ENCODE data around the gene CHRNA10. TPM values are rescaled to one million over a fixed set of nuclear protein-coding genes. Genes with fewer than 3 reads are reported as not detected.

The CHRNA10 gene
- total RNA-seq, 2 experiments from 2014 or later, result 2.6 to 3.3 TPM

DNA sequence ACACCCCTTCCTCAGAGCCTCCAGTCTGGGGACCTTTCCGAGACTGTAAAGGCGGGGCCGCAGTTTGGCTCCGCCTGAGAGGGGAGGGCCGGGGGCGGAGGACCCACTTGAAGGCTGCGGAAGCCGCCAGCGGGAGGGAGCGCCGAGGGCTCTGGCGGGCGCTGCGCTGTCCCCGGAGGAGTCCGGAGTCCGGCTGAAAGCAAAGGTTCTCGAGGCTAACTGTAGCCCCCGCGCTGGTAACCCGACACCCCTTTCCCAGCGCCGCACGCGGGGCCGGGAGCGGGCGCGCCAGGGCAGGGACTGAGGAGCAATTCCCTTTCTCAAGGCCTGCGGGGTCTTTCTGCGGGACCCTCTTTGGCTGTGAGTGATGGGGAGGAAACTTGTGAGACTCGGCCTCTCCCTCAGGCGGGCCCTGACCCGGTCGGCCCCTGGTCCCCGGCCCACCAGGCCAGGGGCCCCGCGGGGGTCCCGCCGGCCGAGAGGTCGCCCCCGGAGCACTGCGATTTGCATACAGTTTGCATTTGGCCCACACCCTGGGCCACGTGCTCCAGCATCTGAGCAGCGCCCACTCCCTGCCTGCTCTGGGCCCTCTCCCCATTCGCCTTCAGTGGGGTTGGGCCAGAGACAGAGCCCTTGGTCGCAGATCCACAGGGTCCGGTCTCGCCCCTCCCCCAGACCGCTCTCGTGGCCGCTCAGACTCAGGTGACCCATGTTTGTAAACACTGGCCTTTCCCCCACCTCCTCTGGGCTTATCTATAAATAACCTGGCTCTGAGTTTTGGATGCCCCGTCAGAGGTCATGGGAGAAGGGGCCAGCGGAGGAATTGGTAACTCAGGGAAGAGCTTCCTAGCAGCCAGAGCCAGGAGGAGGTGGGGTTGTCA lies 28.9 kb downstream of the CHRNA10 start:
- no peaks in the 10 kb centered on the region for H4K20me1 ChIP-seq (ENCODE audit: insufficient read depth, low read length)
- CTCF ChIA-PET (ENCODE audit: unreplicated experiment), result no interaction called here
- intact Hi-C loops (cut with micrococcal nuclease; ENCODE audit: unreplicated experiment), result no loop called here
- H3K9me2 ChIP-seq (ENCODE audit: insufficient read depth, low read length), result no peaks in the 10 kb centered on the region
- no peak for DNase-seq (ENCODE audit: low spot score)
- TF ChIP-seq, protein P1, sequence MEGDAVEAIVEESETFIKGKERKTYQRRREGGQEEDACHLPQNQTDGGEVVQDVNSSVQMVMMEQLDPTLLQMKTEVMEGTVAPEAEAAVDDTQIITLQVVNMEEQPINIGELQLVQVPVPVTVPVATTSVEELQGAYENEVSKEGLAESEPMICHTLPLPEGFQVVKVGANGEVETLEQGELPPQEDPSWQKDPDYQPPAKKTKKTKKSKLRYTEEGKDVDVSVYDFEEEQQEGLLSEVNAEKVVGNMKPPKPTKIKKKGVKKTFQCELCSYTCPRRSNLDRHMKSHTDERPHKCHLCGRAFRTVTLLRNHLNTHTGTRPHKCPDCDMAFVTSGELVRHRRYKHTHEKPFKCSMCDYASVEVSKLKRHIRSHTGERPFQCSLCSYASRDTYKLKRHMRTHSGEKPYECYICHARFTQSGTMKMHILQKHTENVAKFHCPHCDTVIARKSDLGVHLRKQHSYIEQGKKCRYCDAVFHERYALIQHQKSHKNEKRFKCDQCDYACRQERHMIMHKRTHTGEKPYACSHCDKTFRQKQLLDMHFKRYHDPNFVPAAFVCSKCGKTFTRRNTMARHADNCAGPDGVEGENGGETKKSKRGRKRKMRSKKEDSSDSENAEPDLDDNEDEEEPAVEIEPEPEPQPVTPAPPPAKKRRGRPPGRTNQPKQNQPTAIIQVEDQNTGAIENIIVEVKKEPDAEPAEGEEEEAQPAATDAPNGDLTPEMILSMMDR (conservative IDR thresholded peaks at IDR 0.05; ENCODE audit: low read length), result no peak
- TF ChIP-seq EZH2phosphoT487 (IDR thresholded peaks at IDR 0.05; ENCODE audit: borderline replicate concordance, low read depth, low read length), result no peak
- H3K79me2 ChIP-seq (ENCODE audit: insufficient read depth, low read depth, low read length), result no peaks in the 10 kb centered on the region
- no TSS peak for BruUV-seq (replicated peaks)
- no peaks in the 10 kb centered on the region for H3K9me3 ChIP-seq (ENCODE audit: low read length)
- H3K4me2 ChIP-seq (ENCODE audit: low read length), result no peak overlapping the region
- POLR2A ChIA-PET, result no interaction called here
- no peak overlapping the region for H3K4me3 ChIP-seq (ENCODE audit: low read depth, low read length, poor library complexity, severe bottlenecking)
- no peaks in the 10 kb centered on the region for H3K36me3 ChIP-seq (ENCODE audit: insufficient read depth, low read length)
- H3K27ac ChIP-seq (ENCODE audit: low read depth, low read length, poor library complexity, severe bottlenecking), result no peak overlapping the region
- H2AFZ ChIP-seq (ENCODE audit: low read length), result no peak overlapping the region
- H3K4me1 ChIP-seq (ENCODE audit: insufficient read depth, low read length, poor library complexity, severe bottlenecking), result no peaks in the 10 kb centered on the region

DNA sequence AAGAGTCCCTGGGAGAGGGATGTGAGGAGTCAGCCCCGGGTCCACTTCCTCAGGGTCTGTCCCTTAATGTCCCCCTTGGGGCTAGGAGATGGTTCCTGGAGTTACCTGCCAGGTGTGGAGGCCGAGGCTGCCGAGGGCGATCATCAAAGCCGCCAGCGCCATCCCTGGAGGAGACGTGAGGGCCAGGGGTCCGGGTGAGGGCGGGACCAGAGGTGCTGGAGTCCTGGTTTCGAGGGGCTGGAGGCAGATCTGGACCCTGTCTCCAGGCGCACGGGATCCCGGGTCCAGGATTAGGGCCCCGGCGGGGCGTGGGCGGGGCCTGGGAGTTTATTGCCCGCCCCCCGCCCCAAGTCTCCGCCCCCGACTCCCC lies 29.5 kb downstream of the CHRNA10 start, which contains the start of gene ART5:
ART5 (minus strand) TSS at position 292 of the 370 bp plus-strand sequence; CDS start at position 162, 130 bp downstream.
- Histone ChIP-seq H2AFZ (ENCODE audit: low read length) (no peak within 1 kb of the TSS), H3K4me1 (ENCODE audit: insufficient read depth, low read length, poor library complexity, severe bottlenecking) (no peaks in the 10 kb centered on the region), H3K79me2 (ENCODE audit: insufficient read depth, low read depth, low read length) (no peaks in the 10 kb centered on the region), H3K4me3 (ENCODE audit: low read depth, low read length, poor library complexity, severe bottlenecking) (no peak within 1 kb of the TSS), H3K27ac (ENCODE audit: low read depth, low read length, poor library complexity, severe bottlenecking) (no peak within 1 kb of the TSS), H3K4me2 (ENCODE audit: low read length) (no peak within 1 kb of the TSS), H3K36me3 (ENCODE audit: insufficient read depth, low read length) (no peaks in the 10 kb centered on the region), H3K9me3 (ENCODE audit: low read length) (no peaks in the 10 kb centered on the region), H4K20me1 (ENCODE audit: insufficient read depth, low read length) (no peaks in the 10 kb centered on the region), H3K9me2 (ENCODE audit: insufficient read depth, low read length) (no peaks in the 10 kb centered on the region)
- POLR2A ChIA-PET, result no interaction called here
- BruUV-seq (replicated peaks), result no TSS peak
- DNase-seq (ENCODE audit: low spot score), result no peak
- CTCF ChIA-PET (ENCODE audit: unreplicated experiment), result no interaction called here
- TF ChIP-seq EZH2phosphoT487 (IDR thresholded peaks at IDR 0.05; ENCODE audit: borderline replicate concordance, low read depth, low read length), result no peak
- TF ChIP-seq, protein P1 (conservative IDR thresholded peaks at IDR 0.05; ENCODE audit: low read length), result no peak
- intact Hi-C loops (cut with micrococcal nuclease; ENCODE audit: unreplicated experiment), result no loop called here

DNA sequence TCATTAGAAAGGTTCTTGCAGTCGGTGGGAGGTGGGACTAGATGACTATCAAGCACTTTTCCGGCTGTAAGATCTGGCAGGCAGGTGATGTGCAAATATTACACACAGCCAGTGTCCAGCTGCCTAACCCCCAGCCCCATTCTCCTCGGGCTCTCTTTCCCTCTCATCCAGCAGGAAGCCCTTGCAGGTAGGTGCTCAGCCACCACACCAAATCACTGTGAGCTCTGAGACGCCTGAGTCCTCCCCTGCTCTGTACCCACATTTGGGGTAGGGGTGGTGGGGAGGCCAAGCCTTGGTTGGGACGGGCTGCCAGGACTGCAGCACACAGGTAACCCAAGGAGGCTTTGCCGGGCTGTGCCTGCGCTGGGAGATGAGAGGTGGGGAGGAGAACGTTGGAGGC lies 30.0 kb downstream of the CHRNA10 start:
- no peak for DNase-seq (ENCODE audit: low spot score)
- Histone ChIP-seq H3K4me2 (ENCODE audit: low read length) (no peak overlapping the region), H4K20me1 (ENCODE audit: insufficient read depth, low read length) (no peaks in the 10 kb centered on the region), H3K27ac (ENCODE audit: low read depth, low read length, poor library complexity, severe bottlenecking) (no peak overlapping the region), H3K4me1 (ENCODE audit: insufficient read depth, low read length, poor library complexity, severe bottlenecking) (no peaks in the 10 kb centered on the region), H3K36me3 (ENCODE audit: insufficient read depth, low read length) (no peaks in the 10 kb centered on the region), H3K9me2 (ENCODE audit: insufficient read depth, low read length) (no peaks in the 10 kb centered on the region), H3K9me3 (ENCODE audit: low read length) (no peaks in the 10 kb centered on the region), H3K79me2 (ENCODE audit: insufficient read depth, low read depth, low read length) (no peaks in the 10 kb centered on the region), H2AFZ (ENCODE audit: low read length) (no peak overlapping the region), H3K4me3 (ENCODE audit: low read depth, low read length, poor library complexity, severe bottlenecking) (no peak overlapping the region)
- CTCF ChIA-PET (ENCODE audit: unreplicated experiment), result no interaction called here
- POLR2A ChIA-PET, result no interaction called here
- no TSS peak for BruUV-seq (replicated peaks)
- TF ChIP-seq, protein P1 (conservative IDR thresholded peaks at IDR 0.05; ENCODE audit: low read length), result no peak
- TF ChIP-seq EZH2phosphoT487 (IDR thresholded peaks at IDR 0.05; ENCODE audit: borderline replicate concordance, low read depth, low read length), result no peak
- intact Hi-C loops (cut with micrococcal nuclease; ENCODE audit: unreplicated experiment), result no loop called here

Data from OCI-LY7 (cell line).